Heart left ventricle (tissue), 13 donors: ENCODE data around the gene TERT.

Experiments used
- POLR2A ChIP-seq, 2 donors: fragments of 450-650 bp; IDR thresholded peaks; one replicate each; pipeline ENCODE4 v1.6.1; 2017; ENCODE audit warnings: antibody characterized with exemption in 2 of 2, mild to moderate bottlenecking in 2 of 2, moderate library complexity in 2 of 2
- TF ChIP-seq, protein P1 (sequence below), 12 donors: fragments of 200-600 bp; sonication (generic) in 4 of 12; IDR thresholded peaks; one replicate each; pipeline versions ENCODE4 v1.5.0 to v1.8.0; 2018 to 2022; ENCODE audit warnings: antibody characterized with exemption in 12 of 12, mild to moderate bottlenecking in 5 of 12
- donor health status: ischemic (EF 13 %, LVEDD 7.1; RV severe dilation, severe dysfunction).
- donor health status: DM: no; HTN: yes; CAD: no.
- donor health status: DM: no; HTN: no; CAD: no.
- donor health status: ischemic (EF 25% LVEDD 6.9; RV normal size, moderate dysfunction).
- donor health status: ischemic (EF 25% LVEDD 5.7; RV mildly dilated, moderate dysfunction).
- donor health status: ischemic (EF 35%, LVEDD 5.7; RV mildly dilated, moderate dysfunction).
- donor health status: nonischemic (EF 11% LVEDD 7.7; RV severe dilation, severe dysfunction).
- donor health status: DM: yes; HTN: yes; CAD: no.
- donor health status: PGD.
- donor health status: ischemic (EF 29% LVEDD 5.4; RV normal size, mild dysfunction).
- donor health status: nonischemic (EF 23%, LVEDD 6.1; RV moderate dilation, normal function).

GRCh38 chr5:1276930-1277329 lies 17.9 kb downstream of the TERT start:
- TF ChIP-seq, protein P1, sequence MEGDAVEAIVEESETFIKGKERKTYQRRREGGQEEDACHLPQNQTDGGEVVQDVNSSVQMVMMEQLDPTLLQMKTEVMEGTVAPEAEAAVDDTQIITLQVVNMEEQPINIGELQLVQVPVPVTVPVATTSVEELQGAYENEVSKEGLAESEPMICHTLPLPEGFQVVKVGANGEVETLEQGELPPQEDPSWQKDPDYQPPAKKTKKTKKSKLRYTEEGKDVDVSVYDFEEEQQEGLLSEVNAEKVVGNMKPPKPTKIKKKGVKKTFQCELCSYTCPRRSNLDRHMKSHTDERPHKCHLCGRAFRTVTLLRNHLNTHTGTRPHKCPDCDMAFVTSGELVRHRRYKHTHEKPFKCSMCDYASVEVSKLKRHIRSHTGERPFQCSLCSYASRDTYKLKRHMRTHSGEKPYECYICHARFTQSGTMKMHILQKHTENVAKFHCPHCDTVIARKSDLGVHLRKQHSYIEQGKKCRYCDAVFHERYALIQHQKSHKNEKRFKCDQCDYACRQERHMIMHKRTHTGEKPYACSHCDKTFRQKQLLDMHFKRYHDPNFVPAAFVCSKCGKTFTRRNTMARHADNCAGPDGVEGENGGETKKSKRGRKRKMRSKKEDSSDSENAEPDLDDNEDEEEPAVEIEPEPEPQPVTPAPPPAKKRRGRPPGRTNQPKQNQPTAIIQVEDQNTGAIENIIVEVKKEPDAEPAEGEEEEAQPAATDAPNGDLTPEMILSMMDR (IDR thresholded peaks at IDR 0.05), result no peak
- no peak for TF ChIP-seq POLR2A (IDR thresholded peaks at IDR 0.05)
